GM06990 (cell line): ENCODE data around the gene PADI6.

ENCODE experiments used
- DNase-seq: peaks from one replicate; pipeline ENCODE4 v3.0.0-alpha.2; 2011; ENCODE audit not compliant: insufficient read length; ENCODE audit errors: extremely low read depth
- H3K27me3 ChIP-seq: replicated peaks from 2 replicates; pipeline ENCODE4 v1.6.0; 2011; ENCODE audit warnings: low read length; ENCODE audit not compliant: control insufficient read depth, insufficient read depth
- H3K36me3 ChIP-seq: 2 replicates; pipeline ENCODE4 v1.5.1; 2011; ENCODE audit warnings: low read length; ENCODE audit not compliant: control insufficient read depth, insufficient read depth
- H3K4me3 ChIP-seq: replicated peaks from 2 replicates; pipeline ENCODE4 v1.5.1; 2011; ENCODE audit warnings: low read depth, mild to moderate bottlenecking, control low read depth, low read length
- CTCF ChIP-seq: IDR thresholded peaks from 2 replicates; pipeline ENCODE4 v1.5.1; 2011; ENCODE audit warnings: low read length, control low read depth, mild to moderate bottlenecking, inconsistent platforms; ENCODE audit not compliant: insufficient read depth, poor library complexity, severe bottlenecking

The PADI6 gene

GRCh38 chr1:17381161-17381560 lies 9.2 kb downstream of the PADI6 start:
- H3K27me3 ChIP-seq, result no peaks in the 10 kb centered on the region; the same call in none of the 2 replicates
- no peaks in the 10 kb centered on the region for H3K36me3 ChIP-seq
- DNase-seq, result no peak
- no peak overlapping the region for H3K4me3 ChIP-seq
- TF ChIP-seq CTCF, result no peak

- no peak for DNase-seq
- TF ChIP-seq CTCF, result no peak
- Histone ChIP-seq H3K36me3 (no peaks in the 10 kb centered on the region), H3K27me3 (peaks cover 2% of the 10 kb centered on the region; the same call in 1 of the 2 replicates), H3K4me3 (no peak overlapping the region)
Measured at GRCh38 chr1:17392199-17392740, 20.3 kb downstream of the PADI6 start.

GRCh38 chr1:17393230-17393629 lies 21.2 kb downstream of the PADI6 start:
- no peak for TF ChIP-seq CTCF
- no peak overlapping the region for H3K4me3 ChIP-seq
- DNase-seq, result no peak
- H3K36me3 ChIP-seq, result no peaks in the 10 kb centered on the region
- H3K27me3 ChIP-seq, result peaks cover 2% of the 10 kb centered on the region; the same call in 1 of the 2 replicates

GRCh38 chr1:17397910-17398695 lies 26.1 kb downstream of the PADI6 start:
- no peaks in the 10 kb centered on the region for H3K27me3 ChIP-seq
- no peak for TF ChIP-seq CTCF
- no peak for DNase-seq
- no peak overlapping the region for H3K4me3 ChIP-seq
- H3K36me3 ChIP-seq, result no peaks in the 10 kb centered on the region

GRCh38 chr1:17400725-17401341 lies 28.8 kb downstream of the PADI6 start:
- peak; percentile 16 for TF ChIP-seq CTCF
- DNase-seq, result no peak

More at GRCh38 chr1:17400725-17401341, 28.8 kb downstream of the PADI6 start:
- Histone ChIP-seq H3K4me3 (no peak overlapping the region), H3K27me3 (no peaks in the 10 kb centered on the region), H3K36me3 (no peaks in the 10 kb centered on the region)
